Astrocyte (in vitro differentiated cells and primary cell): ENCODE results near the gene PGLYRP4. TPM values are rescaled to one million over a fixed set of nuclear protein-coding genes. Genes with fewer than 3 reads are reported as not detected.
A peak's percentile ranks its signal among the peaks of the same experiment; 100 is the strongest.

Experiments
- DNase-seq: peaks from one replicate; pipeline ENCODE4 v3.0.0-alpha.2; 2010; ENCODE audit warnings: low read depth
- FAIRE-seq: peaks from 2 replicates; lab custom pipeline; 2011; peaks lifted over from hg19 to GRCh38; lab: Jason Lieb, UNC
- H2AFZ ChIP-seq: 2 replicates; pipeline ENCODE4 v1.6.0; 2012; ENCODE audit warnings: low read depth, low read length, inconsistent platforms
- H3K27ac ChIP-seq: 2 replicates; pipeline ENCODE4 v1.5.1; 2011; ENCODE audit warnings: low read depth, low read length, inconsistent platforms
- H3K27me3 ChIP-seq: 2 replicates; pipeline ENCODE4 v1.6.0; 2011; ENCODE audit warnings: low read length, inconsistent platforms; ENCODE audit not compliant: insufficient read depth
- H3K36me3 ChIP-seq: 2 replicates; pipeline ENCODE4 v1.5.1; 2011; ENCODE audit warnings: low read length, inconsistent platforms; ENCODE audit not compliant: insufficient read depth
- H3K4me1 ChIP-seq: 2 replicates; pipeline ENCODE4 v1.5.1; 2011; ENCODE audit warnings: low read length, inconsistent platforms; ENCODE audit not compliant: insufficient read depth
- H3K4me2 ChIP-seq: 2 replicates; pipeline ENCODE4 v1.6.0; 2012; ENCODE audit warnings: low read length, inconsistent platforms
- H3K4me3 ChIP-seq: 2 replicates; pipeline ENCODE4 v1.5.1; 2011; ENCODE audit warnings: low read depth, mild to moderate bottlenecking, low read length, inconsistent platforms; ENCODE audit not compliant: insufficient read depth
- H3K79me2 ChIP-seq: 2 replicates; pipeline ENCODE4 v1.6.0; 2012; ENCODE audit warnings: mild to moderate bottlenecking, low read length, inconsistent platforms; ENCODE audit not compliant: insufficient read depth
- H3K9ac ChIP-seq: 2 replicates; pipeline ENCODE4 v1.6.0; 2012; ENCODE audit warnings: mild to moderate bottlenecking, low read length, inconsistent platforms
- H3K9me3 ChIP-seq: 2 replicates; pipeline ENCODE4 v1.5.1; 2012; ENCODE audit warnings: low read depth, mild to moderate bottlenecking, low read length, inconsistent platforms; ENCODE audit not compliant: insufficient read depth
- H4K20me1 ChIP-seq: 2 replicates; pipeline ENCODE4 v1.6.0; 2012; ENCODE audit warnings: low read length, inconsistent platforms; ENCODE audit not compliant: insufficient read depth
- H3K27ac Mint-ChIP-seq: one replicate; pipeline ENCODE4 v1.8.0; 2021; ENCODE audit warnings: mild to moderate bottlenecking, mixed read lengths; ENCODE audit not compliant: unreplicated experiment
- H3K27me3 Mint-ChIP-seq: one replicate; pipeline ENCODE4 v1.8.0; 2021; ENCODE audit warnings: low read depth, mixed read lengths; ENCODE audit not compliant: unreplicated experiment
- H3K36me3 Mint-ChIP-seq: one replicate; pipeline ENCODE4 v1.8.0; 2021; ENCODE audit warnings: low read depth, mixed read lengths; ENCODE audit not compliant: unreplicated experiment
- H3K4me1 Mint-ChIP-seq: one replicate; pipeline ENCODE4 v1.8.0; 2021; ENCODE audit warnings: low read depth, mixed read lengths; ENCODE audit not compliant: unreplicated experiment
- H3K4me3 Mint-ChIP-seq: one replicate; pipeline ENCODE4 v1.8.0; 2021; ENCODE audit warnings: mild to moderate bottlenecking, moderate library complexity, mixed read lengths; ENCODE audit not compliant: unreplicated experiment
- H3K9me3 Mint-ChIP-seq: one replicate; pipeline ENCODE4 v1.8.0; 2021; ENCODE audit warnings: mild to moderate bottlenecking, mixed read lengths; ENCODE audit not compliant: unreplicated experiment
- EZH2 ChIP-seq: IDR thresholded peaks from 2 replicates; pipeline ENCODE4 v1.6.1; 2012; ENCODE audit warnings: mild to moderate bottlenecking, low read length, inconsistent platforms; ENCODE audit not compliant: insufficient read depth
- total RNA-seq: library from RNA; stranded (reverse); gene quantifications from 2 replicates; pipeline ENCODE4 v1.2.1, GENCODE V29; 2021
- TF ChIP-seq, protein P1 (sequence below): IDR thresholded peaks from 2 replicates; pipeline ENCODE4 v1.5.1; 2011; ENCODE audit warnings: low read depth, mild to moderate bottlenecking, inconsistent platforms, low read length, moderate library complexity; ENCODE audit not compliant: insufficient read depth

The PGLYRP4 gene
- total RNA-seq, 1 donor from 2014 or later: not detected

- Mint-ChIP-seq H3K4me1 (no peaks in the 10 kb centered on the region), H3K27ac (no peak overlapping the region), H3K36me3 (peaks cover 2% of the 10 kb centered on the region), H3K4me3 (no peak overlapping the region), H3K9me3 (no peaks in the 10 kb centered on the region), H3K27me3 (peaks cover 61% of the 10 kb centered on the region)
- no peaks in the 10 kb centered on the region for H3K4me1 ChIP-seq
- no peak overlapping the region for H3K4me3 ChIP-seq
- no peak for FAIRE-seq
- no peak overlapping the region for H3K9ac ChIP-seq
- H3K27ac ChIP-seq: no peak overlapping the region
- no peak for DNase-seq
- TF ChIP-seq, protein P1, sequence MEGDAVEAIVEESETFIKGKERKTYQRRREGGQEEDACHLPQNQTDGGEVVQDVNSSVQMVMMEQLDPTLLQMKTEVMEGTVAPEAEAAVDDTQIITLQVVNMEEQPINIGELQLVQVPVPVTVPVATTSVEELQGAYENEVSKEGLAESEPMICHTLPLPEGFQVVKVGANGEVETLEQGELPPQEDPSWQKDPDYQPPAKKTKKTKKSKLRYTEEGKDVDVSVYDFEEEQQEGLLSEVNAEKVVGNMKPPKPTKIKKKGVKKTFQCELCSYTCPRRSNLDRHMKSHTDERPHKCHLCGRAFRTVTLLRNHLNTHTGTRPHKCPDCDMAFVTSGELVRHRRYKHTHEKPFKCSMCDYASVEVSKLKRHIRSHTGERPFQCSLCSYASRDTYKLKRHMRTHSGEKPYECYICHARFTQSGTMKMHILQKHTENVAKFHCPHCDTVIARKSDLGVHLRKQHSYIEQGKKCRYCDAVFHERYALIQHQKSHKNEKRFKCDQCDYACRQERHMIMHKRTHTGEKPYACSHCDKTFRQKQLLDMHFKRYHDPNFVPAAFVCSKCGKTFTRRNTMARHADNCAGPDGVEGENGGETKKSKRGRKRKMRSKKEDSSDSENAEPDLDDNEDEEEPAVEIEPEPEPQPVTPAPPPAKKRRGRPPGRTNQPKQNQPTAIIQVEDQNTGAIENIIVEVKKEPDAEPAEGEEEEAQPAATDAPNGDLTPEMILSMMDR: no peak
- no peak for TF ChIP-seq EZH2
- H3K9me3 ChIP-seq: no peaks in the 10 kb centered on the region
- no peak overlapping the region for H3K4me2 ChIP-seq
- no peaks in the 10 kb centered on the region for H3K79me2 ChIP-seq
- no peaks in the 10 kb centered on the region for H3K36me3 ChIP-seq
- H2AFZ ChIP-seq: no peak overlapping the region
- no peaks in the 10 kb centered on the region for H3K27me3 ChIP-seq
- H4K20me1 ChIP-seq: no peaks in the 10 kb centered on the region
These were observed 17.6 kb upstream of the PGLYRP4 start for GRCh38 chr1:153366261-153366660.

DNA sequence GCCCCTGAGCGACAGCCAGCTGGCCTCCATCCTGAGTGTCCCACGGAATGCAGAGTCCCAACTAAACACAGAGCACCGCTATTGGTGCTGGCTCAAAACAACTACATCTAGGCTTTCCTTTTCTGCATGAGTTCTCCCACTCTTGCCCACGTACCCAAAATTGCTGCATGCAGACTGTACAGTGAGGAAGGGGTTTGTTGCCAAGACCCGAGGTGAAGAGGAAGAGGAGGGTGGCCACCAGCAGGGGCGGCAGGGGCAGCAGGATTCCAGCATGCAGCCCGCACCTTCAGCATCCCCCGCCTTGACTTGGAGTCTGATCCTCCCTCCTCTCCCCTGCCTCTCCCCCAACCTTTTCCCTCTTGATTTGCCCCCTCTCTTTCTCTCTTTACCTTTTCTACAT is 17.1 kb upstream of the PGLYRP4 start:
- H3K79me2 ChIP-seq: no peaks in the 10 kb centered on the region
- H3K4me2 ChIP-seq: no peak overlapping the region
- FAIRE-seq: no peak
- no peak overlapping the region for H2AFZ ChIP-seq
- Mint-ChIP-seq H3K27me3 (peaks cover 59% of the 10 kb centered on the region), H3K27ac (no peak overlapping the region), H3K4me3 (no peak overlapping the region), H3K4me1 (no peaks in the 10 kb centered on the region), H3K9me3 (no peaks in the 10 kb centered on the region), H3K36me3 (peaks cover 2% of the 10 kb centered on the region)
- H3K36me3 ChIP-seq: no peaks in the 10 kb centered on the region
- no peaks in the 10 kb centered on the region for H3K9me3 ChIP-seq
- TF ChIP-seq, protein P1: no peak
- DNase-seq: no peak
- H3K9ac ChIP-seq: no peak overlapping the region
- no peak overlapping the region for H3K27ac ChIP-seq
- H3K4me1 ChIP-seq: no peaks in the 10 kb centered on the region
- no peak overlapping the region for H3K4me3 ChIP-seq
- H3K27me3 ChIP-seq: no peaks in the 10 kb centered on the region
- H4K20me1 ChIP-seq: no peaks in the 10 kb centered on the region

- DNase-seq (no peak), FAIRE-seq (no peak)
- no peaks in the 10 kb centered on the region for H3K4me1 ChIP-seq
- no peaks in the 10 kb centered on the region for H3K36me3 ChIP-seq
- H3K79me2 ChIP-seq: no peaks in the 10 kb centered on the region
- no peak overlapping the region for H3K9ac ChIP-seq
- H3K27ac Mint-ChIP-seq: peak overlapping the region; percentile 43
- H3K36me3 Mint-ChIP-seq: peaks cover 2% of the 10 kb centered on the region
- no peak overlapping the region for H3K27ac ChIP-seq
- H3K4me2 ChIP-seq: no peak overlapping the region
- H3K9me3 Mint-ChIP-seq: no peaks in the 10 kb centered on the region
- H3K4me1 Mint-ChIP-seq: no peaks in the 10 kb centered on the region
- H4K20me1 ChIP-seq: no peaks in the 10 kb centered on the region
- no peaks in the 10 kb centered on the region for H3K9me3 ChIP-seq
- no peak overlapping the region for H2AFZ ChIP-seq
- no peak overlapping the region for H3K4me3 ChIP-seq
- H3K4me3 Mint-ChIP-seq: no peak overlapping the region
- H3K27me3 Mint-ChIP-seq: peaks cover 58% of the 10 kb centered on the region
- H3K27me3 ChIP-seq: no peaks in the 10 kb centered on the region
- TF ChIP-seq, protein P1: no peak
- no peak for TF ChIP-seq EZH2
These were observed 16.4 kb upstream of the PGLYRP4 start for GRCh38 chr1:153364766-153365666.
